ENCODE data around the gene PTPRN2.
"Not testable (repeated sequence)": the region's sequence is repeated elsewhere in the genome, so short reads cannot be mapped to it uniquely, and the experiment has no call there.

PTPRN2 gene

DNA sequence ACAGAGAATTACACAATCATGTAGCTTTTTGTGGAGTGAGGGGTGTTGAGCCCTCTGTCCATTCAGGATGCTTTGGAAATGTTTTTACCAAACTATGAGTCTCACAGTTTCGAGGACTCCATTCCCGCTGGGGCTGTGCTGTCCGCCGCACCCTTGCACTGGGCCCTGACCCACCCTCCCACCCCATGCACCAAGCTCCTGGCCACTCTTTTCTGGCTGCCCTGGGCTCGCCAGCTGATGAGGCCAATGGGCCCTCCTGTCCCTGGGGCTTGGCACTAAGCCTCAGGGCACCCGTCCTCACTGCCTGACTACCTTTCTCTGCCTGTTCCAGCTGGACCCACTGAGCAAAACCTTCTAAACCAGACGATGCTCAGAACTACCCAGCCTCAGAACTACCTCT lies 332.1 kb downstream of the PTPRN2 start:
- H3K4me1 Mint-ChIP-seq (ENCODE audit: low read depth in 2 of 2): no peaks in the 10 kb centered on the region

DNA sequence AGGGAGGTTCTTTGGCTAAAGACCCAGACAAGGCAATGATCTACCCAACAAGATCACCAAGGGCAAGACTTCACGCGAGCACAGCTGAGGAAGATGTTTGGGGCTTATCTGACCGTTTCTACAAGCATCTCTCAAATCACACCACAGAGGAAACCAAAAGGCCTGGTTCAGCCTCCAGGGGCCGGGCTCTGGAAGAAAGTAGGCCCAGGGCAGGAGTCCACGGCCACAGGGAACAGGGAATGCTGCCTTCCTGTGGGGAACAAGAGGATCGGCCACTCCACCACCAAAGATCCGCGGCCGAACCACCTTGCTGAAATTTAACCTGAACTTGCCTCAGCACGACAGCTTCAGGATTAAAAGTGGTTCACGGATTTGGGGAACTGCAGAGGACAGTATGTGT lies 332.5 kb downstream of the PTPRN2 start:
- DNase-seq: no peak
- peaks cover 0 to 3% of the 10 kb centered on the region in 2 donors for H3K9me3 Mint-ChIP-seq

More for the DNA sequence above, 332.1 kb downstream of the PTPRN2 start:
- H3K4me3 Mint-ChIP-seq: no peak overlapping the region
- peaks cover 10 to 13% of the 10 kb centered on the region in 2 donors for H3K27me3 Mint-ChIP-seq
- no peak overlapping the region for H3K27ac Mint-ChIP-seq
- ATAC-seq (replicated peaks) (no peak), DNase-seq (no peak)
- H3K9me3 Mint-ChIP-seq: peaks cover 0 to 3% of the 10 kb centered on the region in 2 donors
- no peaks in the 10 kb centered on the region for H3K36me3 Mint-ChIP-seq (ENCODE audit: insufficient read depth)

DNA sequence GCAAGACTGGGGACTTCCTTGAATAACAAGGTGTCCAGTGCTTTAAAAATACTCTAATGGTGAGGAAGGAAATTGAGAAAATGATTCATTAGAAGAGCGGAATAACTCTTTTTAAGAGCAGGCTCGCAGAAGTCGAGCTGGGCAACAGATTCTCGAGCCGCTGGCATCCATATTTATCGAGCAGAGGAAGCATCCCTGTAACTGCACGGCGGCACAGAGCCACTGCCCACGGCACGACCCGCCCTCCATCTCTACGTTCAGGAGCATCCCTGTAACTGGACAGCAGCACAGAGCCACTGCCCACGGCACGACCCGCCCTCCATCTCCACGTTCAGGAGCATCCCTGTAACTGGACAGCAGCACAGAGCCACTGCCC lies 334.0 kb downstream of the PTPRN2 start:
- not testable (repeated sequence) for H3K4me3 Mint-ChIP-seq; H3K4me1 Mint-ChIP-seq (ENCODE audit: low read depth in 2 of 2)

More for the DNA sequence above, 332.5 kb downstream of the PTPRN2 start:
- peaks cover 10 to 13% of the 10 kb centered on the region in 2 donors for H3K27me3 Mint-ChIP-seq
- H3K36me3 Mint-ChIP-seq (ENCODE audit: insufficient read depth): no peaks in the 10 kb centered on the region
- H3K4me1 Mint-ChIP-seq (ENCODE audit: low read depth in 2 of 2): no peaks in the 10 kb centered on the region
- no peak for ATAC-seq (replicated peaks)
- H3K27ac Mint-ChIP-seq: no peak overlapping the region
- H3K4me3 Mint-ChIP-seq: no peak overlapping the region

DNA sequence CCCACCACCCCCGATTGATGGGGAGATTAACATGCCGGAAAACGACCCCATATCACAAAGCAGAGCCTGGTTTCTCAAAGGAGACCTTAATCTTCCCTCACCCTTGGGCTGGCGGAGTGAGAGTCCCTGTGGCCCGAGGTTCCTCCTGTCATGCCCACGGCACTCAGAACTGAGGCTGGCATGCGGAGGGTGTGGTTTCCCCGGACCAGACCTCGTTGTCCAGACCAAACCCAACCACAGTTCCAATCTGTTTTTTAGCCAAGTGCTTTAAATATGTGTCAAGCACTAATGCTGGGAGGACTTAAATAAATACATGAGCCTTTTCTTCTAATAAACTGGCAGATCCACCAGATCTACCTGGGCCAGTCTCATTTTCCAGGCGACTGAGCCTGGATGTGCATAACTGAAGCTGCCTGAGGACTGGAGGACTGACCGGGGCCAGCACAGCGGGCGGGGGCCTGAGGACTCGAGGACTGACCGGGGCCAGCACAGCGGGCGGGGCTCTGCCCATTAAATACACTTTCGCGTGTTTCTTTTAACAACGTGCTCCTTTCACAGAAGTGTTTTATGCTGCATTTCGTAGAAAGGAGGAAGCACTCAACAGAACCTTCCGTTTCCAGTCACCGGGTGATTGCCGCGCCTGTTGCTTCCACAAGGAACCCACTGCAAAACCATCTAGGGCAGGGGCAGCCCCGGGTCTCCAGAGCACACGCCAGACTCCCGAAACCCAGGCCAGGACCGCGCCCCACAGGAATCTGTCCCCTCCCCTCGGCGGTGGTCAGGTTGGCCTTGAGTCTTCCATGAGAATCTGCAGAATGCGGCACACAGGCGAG lies 334.6 kb downstream of the PTPRN2 start:
- Mint-ChIP-seq H3K9me3 (no peaks in the 10 kb centered on the region), H3K36me3 (ENCODE audit: insufficient read depth) (no peaks in the 10 kb centered on the region), H3K4me1 (ENCODE audit: low read depth in 2 of 2) (no peaks in the 10 kb centered on the region), H3K27ac (no peak overlapping the region), H3K4me3 (no peak overlapping the region), H3K27me3 (peaks cover under 1 to 2% of the 10 kb centered on the region in 2 donors)
- DNase-seq: no peak
- ATAC-seq (replicated peaks): no peak

More for the DNA sequence above, 334.0 kb downstream of the PTPRN2 start:
- H3K27ac Mint-ChIP-seq; H3K9me3 Mint-ChIP-seq; H3K36me3 Mint-ChIP-seq (ENCODE audit: insufficient read depth); H3K27me3 Mint-ChIP-seq; ATAC-seq (replicated peaks); DNase-seq: not testable (repeated sequence)

DNA sequence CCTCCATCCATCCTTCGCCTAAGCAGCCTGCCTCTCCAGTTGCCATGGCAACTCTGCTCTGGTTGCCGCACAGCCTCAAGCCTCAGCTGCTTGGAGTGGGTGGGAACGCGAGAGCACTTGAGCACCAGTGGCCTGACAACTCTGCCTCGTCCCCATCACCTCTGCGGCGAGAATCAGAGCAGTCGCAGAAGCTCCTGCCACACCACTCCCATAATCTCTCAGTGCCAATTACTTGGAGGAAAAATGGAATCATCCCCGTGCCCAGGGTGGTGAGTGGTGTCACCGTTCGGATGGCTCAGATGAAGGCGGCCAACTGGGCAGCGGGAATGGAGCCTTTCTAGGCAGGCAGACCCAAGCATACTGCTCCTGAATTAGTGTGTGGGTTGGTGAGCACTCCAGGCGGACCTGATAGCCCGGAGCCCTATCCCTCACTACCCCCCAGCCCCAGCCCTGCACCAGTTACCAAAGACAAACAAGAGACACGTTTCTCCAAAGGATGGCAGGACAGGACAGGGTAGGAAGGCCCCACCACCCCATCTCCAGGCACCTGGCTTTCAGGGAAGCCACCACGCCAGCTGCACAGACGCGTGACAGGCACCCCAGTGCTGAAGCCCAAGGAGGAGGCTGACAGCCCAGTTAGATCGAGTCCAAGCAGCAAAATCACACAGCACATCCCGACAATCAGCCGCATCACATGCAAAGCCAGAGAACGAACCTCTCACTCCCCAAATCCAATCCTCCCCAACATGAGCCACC lies 335.4 kb downstream of the PTPRN2 start:
- no peaks in the 10 kb centered on the region for H3K36me3 Mint-ChIP-seq (ENCODE audit: insufficient read depth)
- H3K4me1 Mint-ChIP-seq (ENCODE audit: low read depth in 2 of 2): no peaks in the 10 kb centered on the region
- H3K9me3 Mint-ChIP-seq: no peaks in the 10 kb centered on the region
- H3K4me3 Mint-ChIP-seq: no peak overlapping the region
- DNase-seq: no peak
- no peak for ATAC-seq (replicated peaks)
- H3K27ac Mint-ChIP-seq: no peak overlapping the region
- H3K27me3 Mint-ChIP-seq: no peaks in the 10 kb centered on the region

DNA sequence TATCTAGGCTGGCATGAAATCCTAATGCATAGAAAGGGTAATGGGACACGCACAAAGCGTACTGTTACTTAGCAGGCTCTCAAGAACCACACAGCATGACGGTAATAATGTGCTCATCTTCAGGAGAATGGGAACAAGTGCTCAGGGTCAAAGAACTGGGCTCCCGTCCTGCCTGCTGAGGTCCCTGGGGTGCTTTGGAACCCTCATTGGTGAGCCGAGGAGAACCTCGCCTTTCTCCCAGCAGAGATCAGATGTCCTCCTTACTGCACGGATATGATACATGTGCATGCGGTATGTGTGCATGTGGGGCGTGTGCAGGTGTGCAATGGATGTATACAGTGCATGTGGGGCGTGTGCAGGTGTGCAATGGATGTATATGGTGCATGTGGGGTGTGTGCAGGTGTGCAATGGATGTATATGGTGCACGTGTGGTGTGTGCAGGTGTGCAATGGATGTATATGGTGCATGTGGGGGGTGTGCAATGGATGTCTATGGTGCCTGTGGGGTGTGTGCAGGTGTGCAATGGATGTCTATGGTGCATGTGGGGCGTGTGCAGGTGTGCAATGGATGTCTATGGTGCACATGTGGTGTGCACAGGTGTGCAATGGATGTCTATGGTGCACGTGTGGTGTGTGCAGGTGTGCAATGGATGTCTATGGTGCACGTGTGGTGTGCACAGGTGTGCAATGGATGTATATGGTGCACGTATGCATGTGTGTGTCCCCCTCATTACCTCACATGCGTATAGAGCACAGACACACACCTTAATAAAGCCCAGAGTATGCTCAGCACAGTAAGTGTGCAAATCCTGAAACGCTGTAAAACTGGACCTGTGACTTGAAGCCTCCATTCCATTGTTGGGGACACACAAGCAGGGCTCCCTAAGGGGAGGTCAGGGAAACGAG lies 336.3 kb downstream of the PTPRN2 start:
- DNase-seq (no peak), ATAC-seq (replicated peaks) (no peak)
- Mint-ChIP-seq H3K4me3 (no peak overlapping the region), H3K9me3 (no peaks in the 10 kb centered on the region), H3K27me3 (no peaks in the 10 kb centered on the region), H3K27ac (no peak overlapping the region), H3K36me3 (ENCODE audit: insufficient read depth) (no peaks in the 10 kb centered on the region), H3K4me1 (ENCODE audit: low read depth in 2 of 2) (no peaks in the 10 kb centered on the region)

DNA sequence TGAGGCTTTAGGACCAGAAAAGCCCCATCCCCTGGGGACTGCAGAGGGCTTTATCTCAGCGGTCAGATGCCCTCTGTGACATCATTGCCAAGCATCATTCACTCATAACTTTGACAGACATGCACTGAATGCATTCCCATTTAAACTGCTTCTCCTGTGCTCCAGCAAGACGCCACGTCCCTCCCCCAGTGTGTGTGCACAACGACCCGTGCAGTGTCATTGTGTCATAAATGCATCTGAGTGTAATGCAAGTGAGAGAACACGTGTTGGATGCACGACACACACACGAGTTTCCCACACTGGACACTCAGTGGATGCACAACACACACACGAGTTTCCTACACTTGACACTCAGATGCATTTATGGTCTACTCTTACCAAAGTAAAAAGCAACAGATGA lies 337.9 kb downstream of the PTPRN2 start:
- ATAC-seq (replicated peaks) (no peak), DNase-seq (no peak)
- Mint-ChIP-seq H3K4me1 (ENCODE audit: low read depth in 2 of 2) (no peaks in the 10 kb centered on the region), H3K9me3 (no peaks in the 10 kb centered on the region), H3K27ac (no peak overlapping the region), H3K27me3 (no peaks in the 10 kb centered on the region), H3K4me3 (no peak overlapping the region), H3K36me3 (ENCODE audit: insufficient read depth) (no peaks in the 10 kb centered on the region)

DNA sequence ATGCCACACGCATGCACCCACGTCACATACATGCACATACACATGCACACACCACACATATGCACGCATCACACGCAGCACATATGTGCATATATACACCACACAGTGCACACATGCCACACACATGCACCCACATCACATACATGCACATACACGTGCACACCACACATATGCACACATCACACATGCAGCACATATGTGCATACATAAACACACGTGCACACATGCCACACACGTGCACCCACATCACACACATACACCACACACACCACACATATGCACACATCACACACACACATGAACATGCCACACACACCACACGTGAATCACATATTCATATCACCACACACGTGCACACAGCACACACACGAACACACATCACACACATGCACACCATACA lies 338.8 kb downstream of the PTPRN2 start:
- Mint-ChIP-seq H3K9me3 (no peaks in the 10 kb centered on the region), H3K27me3 (no peaks in the 10 kb centered on the region), H3K4me3 (no peak overlapping the region), H3K27ac (no peak overlapping the region), H3K36me3 (ENCODE audit: insufficient read depth) (no peaks in the 10 kb centered on the region), H3K4me1 (ENCODE audit: low read depth in 2 of 2) (no peaks in the 10 kb centered on the region)
- ATAC-seq (replicated peaks): no peak
- DNase-seq: no peak

DNA sequence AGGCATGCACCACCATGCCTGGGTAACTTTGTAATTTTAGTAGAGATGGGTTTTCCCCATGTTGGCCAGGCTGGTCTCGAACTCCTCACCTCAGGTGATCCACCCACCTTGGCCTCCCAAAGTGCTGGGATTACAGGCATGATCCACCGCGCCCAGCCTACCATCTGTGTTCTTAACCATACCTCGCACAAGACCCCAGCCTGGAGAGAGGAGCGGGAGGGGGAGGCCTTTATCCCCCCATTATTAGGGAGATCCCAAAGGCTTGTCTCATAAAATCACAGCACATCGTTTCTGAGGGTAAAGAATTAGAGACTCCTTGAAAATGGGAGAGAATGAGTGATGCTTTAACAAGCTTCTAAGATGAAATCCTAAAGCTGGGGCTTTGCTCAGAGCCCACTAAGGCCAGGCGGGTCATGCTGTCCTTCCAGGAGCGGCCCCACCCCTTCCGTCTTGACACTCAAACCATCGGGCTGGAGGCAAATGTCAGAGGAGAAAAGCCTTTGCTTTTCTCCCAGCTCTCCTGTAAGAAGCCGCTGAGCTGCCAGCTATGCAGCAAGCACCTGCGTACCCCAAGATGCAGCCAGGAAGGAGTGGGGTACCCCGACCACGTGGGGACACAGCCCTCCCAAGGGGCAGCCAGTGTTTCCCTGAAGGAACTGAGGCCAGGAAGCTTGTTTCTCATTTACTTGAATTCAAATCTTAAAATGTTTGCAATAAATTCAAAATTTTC lies 339.7 kb downstream of the PTPRN2 start:
- no peak overlapping the region for H3K4me3 Mint-ChIP-seq
- DNase-seq: no peak
- no peak overlapping the region for H3K27ac Mint-ChIP-seq
- no peaks in the 10 kb centered on the region for H3K9me3 Mint-ChIP-seq
- no peaks in the 10 kb centered on the region for H3K4me1 Mint-ChIP-seq (ENCODE audit: low read depth in 2 of 2)
- ATAC-seq (replicated peaks): no peak
- no peaks in the 10 kb centered on the region for H3K36me3 Mint-ChIP-seq (ENCODE audit: insufficient read depth)
- no peaks in the 10 kb centered on the region for H3K27me3 Mint-ChIP-seq

DNA sequence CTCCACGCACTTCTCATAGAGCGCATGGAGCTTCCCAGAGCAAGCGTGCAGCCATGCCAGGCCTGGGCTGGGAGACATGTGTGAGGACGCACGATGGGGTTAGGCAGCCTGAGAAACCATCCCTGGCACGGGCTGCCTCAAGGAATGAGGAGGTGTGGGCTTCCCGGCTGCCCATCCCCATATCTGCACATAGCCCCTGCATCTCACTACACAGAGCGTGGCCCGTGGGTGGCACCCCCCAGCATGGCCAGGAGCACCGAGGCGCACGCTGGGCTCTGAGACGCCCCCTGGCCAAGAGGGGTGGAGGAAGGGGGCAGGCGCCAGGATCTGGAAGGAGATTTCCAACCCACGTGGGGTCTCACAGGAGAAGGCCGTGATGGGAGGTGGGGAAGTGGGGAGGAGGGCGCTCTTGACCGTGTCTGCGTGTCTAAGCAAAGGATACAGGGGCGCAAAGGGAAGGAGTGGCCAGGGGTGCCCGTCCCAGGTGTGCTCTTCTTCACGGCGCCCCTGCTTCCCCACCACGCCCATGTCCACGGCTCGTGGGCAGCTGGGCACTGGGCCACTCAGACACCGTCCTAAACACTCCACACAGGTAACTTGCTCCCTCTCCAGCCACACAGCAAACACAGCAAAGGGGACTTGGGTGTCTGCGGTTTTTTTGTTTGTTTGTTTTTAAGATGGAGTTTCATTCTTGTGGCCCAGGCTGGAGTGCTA lies 340.5 kb downstream of the PTPRN2 start:
- Mint-ChIP-seq H3K27me3 (no peaks in the 10 kb centered on the region), H3K36me3 (ENCODE audit: insufficient read depth) (no peaks in the 10 kb centered on the region), H3K9me3 (no peaks in the 10 kb centered on the region), H3K4me3 (no peak overlapping the region), H3K4me1 (ENCODE audit: low read depth in 2 of 2) (no peaks in the 10 kb centered on the region), H3K27ac (no peak overlapping the region)
- DNase-seq (no peak), ATAC-seq (replicated peaks) (no peak)

DNA sequence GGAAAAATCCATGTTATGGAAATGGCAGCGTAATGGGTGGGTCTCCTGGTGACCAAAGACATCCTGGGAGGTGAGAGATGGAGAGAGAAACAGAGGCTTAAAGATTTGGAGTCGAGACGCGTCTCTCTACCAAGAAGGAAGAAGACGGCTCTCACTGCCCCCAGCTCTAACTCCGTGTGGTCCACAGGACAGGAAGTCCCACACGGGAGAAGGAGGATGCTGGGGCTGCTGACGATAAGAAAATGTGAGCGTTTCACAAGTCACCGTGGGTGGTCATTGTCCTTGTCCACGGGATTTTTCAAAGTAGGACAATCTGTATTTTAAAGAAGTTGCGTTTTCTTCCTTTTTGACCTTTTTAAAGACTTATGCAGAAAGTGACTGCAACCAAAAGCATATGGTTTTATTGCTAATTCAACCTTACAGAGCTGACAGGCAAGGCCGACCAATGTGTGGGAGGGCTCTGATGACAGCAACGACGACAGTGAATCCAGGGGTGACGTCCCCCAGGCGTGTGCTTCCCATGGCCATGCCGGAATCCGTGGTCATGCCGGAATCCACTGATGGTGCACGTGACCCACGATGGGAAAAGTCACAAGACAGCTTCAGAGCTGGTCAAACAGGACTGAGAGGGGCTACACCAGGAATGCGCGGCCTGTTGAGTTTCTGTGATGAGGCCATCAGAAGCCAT lies 341.2 kb downstream of the PTPRN2 start:
- H3K36me3 Mint-ChIP-seq (ENCODE audit: insufficient read depth): no peaks in the 10 kb centered on the region

DNA sequence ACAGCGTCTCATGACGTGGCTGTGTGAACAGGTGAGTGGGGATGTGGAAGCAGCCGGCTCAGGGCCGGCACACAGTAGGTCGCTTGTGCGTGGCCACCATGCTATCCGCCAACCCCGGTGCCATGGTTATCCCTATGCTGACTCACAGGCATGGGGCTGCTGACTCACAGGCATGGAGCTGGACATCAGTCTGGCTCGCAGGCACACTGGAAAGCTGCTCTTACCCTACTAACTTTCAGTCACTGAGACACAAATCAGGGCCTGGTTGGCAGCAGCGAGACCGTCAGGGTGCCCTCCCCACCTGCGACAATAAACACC lies 341.9 kb downstream of the PTPRN2 start:
- ATAC-seq (replicated peaks) (no peak), DNase-seq (no peak)
- H3K4me1 Mint-ChIP-seq (ENCODE audit: low read depth in 2 of 2): no peaks in the 10 kb centered on the region
- H3K27me3 Mint-ChIP-seq: no peaks in the 10 kb centered on the region
- H3K4me3 Mint-ChIP-seq: no peak overlapping the region
- H3K27ac Mint-ChIP-seq: no peak overlapping the region
- H3K36me3 Mint-ChIP-seq (ENCODE audit: insufficient read depth): no peaks in the 10 kb centered on the region
- H3K9me3 Mint-ChIP-seq: no peaks in the 10 kb centered on the region

More for the DNA sequence above, 341.2 kb downstream of the PTPRN2 start:
- DNase-seq (no peak), ATAC-seq (replicated peaks) (no peak)
- Mint-ChIP-seq H3K27me3 (no peaks in the 10 kb centered on the region), H3K4me3 (no peak overlapping the region), H3K4me1 (ENCODE audit: low read depth in 2 of 2) (no peaks in the 10 kb centered on the region), H3K9me3 (no peaks in the 10 kb centered on the region), H3K27ac (no peak overlapping the region)

Data from effector memory CD8-positive, alpha-beta T cell (primary cell).